Measurements from ENCODE around the gene CDH12.

DNA sequence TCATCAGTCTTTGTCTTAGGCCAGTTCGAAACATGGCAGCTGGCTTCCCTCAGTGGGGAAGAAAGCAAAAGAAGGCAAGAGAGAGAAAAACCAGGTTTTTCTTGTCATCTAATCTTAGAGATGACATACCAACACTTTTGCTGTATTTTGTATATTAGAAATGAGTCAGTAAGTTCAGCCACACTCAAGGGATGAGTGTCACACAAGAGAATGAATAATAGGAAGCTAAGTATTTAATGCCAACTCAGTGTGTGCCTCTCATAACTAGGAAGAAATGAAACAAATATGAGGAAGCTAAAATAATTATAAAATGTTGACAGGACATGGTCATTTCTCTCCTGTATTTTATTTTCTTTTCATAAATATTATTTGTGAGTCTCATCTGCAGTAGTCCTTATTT lies 65.3 kb downstream of the CDH12 start:
- no peak for TF ChIP-seq POU2F2 (IDR thresholded peaks at IDR 0.05; ENCODE audit: low read depth, low read length)
- TF ChIP-seq POLR2AphosphoS5 (IDR thresholded peaks at IDR 0.05; ENCODE audit: low read depth, low read length), result no peak
- TF ChIP-seq TAF1 (IDR thresholded peaks at IDR 0.05; ENCODE audit: low read depth, low read length), result no peak

Data from GM12891 (cell line).